ENCODE measurements around the gene OR10AD1.

The OR10AD1 gene

DNA sequence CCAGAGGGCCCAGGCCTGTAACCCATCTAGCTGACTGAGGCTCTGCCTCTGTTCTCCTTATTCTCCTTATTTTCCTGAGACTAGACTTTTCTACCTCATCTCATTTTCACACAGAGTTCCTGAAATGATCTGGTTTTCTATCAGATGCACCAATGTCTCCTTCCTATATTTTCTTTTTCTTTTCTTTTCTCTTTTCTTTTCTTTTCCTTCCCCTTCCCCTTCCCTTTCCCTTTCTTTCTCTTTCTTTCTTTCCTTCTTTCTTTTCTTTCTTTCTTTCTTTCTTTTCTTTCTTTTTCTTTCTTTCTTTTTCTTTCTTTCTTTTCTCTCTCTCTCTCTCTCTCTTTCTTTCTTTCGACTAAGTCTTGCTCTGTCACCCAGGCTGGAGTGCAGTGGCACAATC lies 22.7 kb downstream of the OR10AD1 start:
- POLR2A ChIA-PET, result no interaction called here

GRCh38 chr12:48179466-48179865 lies 23.6 kb downstream of the OR10AD1 start:
- peaks cover 11 to 39% (median 22%) of the 10 kb centered on the region in 5 experiments for H3K27me3 ChIP-seq (replicated peaks in 2 of 5; ENCODE audit: control insufficient read depth in 4 of 5, insufficient read depth in 5 of 5, low read length in 4 of 5)
- DNase-seq, result no peak
- H3K9me3 ChIP-seq (ENCODE audit: control extremely low read depth in 1 of 5, control insufficient read depth in 4 of 5, insufficient read depth in 2 of 5, low read depth in 1 of 5, low read length in 4 of 5), result no peaks in the 10 kb centered on the region
- H3K4me1 ChIP-seq (ENCODE audit: control extremely low read depth in 1 of 4, control insufficient read depth in 4 of 4, insufficient read depth in 4 of 4, low read length in 3 of 4), result peaks cover 7 to 27% (median 20%) of the 10 kb centered on the region in 4 experiments
- no peaks in the 10 kb centered on the region for H3K36me3 ChIP-seq (ENCODE audit: control insufficient read depth in 4 of 4, insufficient read depth in 4 of 4, low read length in 3 of 4)
- no peak overlapping the region for H3K27ac ChIP-seq (ENCODE audit: insufficient read depth in 1 of 2, low read depth in 1 of 2, low read length in 2 of 2, poor library complexity in 1 of 2, severe bottlenecking in 2 of 2)
- ChIA-PET POLR2A (no interaction called here), CTCF (interaction anchor here (0.6 to 1.4 kb wide), 4 partner anchors 8 to 19 kb away, joined by 3 read pairs; no protein-coding TSS in a partner anchor)
- WGBS (ENCODE audit: insufficient coverage), result 100% methylated on average over 1 of the region's 1 CpG
- H3K4me3 ChIP-seq (ENCODE audit: control insufficient read depth in 1 of 7, extremely low read depth in 1 of 7, insufficient read depth in 4 of 7, low read depth in 2 of 7, low read length in 6 of 7), result no peak overlapping the region

More for the DNA sequence above, 22.7 kb downstream of the OR10AD1 start:
- no peak for DNase-seq
- Histone ChIP-seq H3K9me3 (ENCODE audit: control extremely low read depth in 1 of 5, control insufficient read depth in 4 of 5, insufficient read depth in 2 of 5, low read depth in 1 of 5, low read length in 4 of 5) (no peaks in the 10 kb centered on the region), H3K4me3 (ENCODE audit: control insufficient read depth in 1 of 7, extremely low read depth in 1 of 7, insufficient read depth in 4 of 7, low read depth in 2 of 7, low read length in 6 of 7) (no peak overlapping the region), H3K27ac (ENCODE audit: insufficient read depth in 1 of 2, low read depth in 1 of 2, low read length in 2 of 2, poor library complexity in 1 of 2, severe bottlenecking in 2 of 2) (no peak overlapping the region), H3K4me1 (ENCODE audit: control extremely low read depth in 1 of 4, control insufficient read depth in 4 of 4, insufficient read depth in 4 of 4, low read length in 3 of 4) (peaks cover 7 to 31% (median 21%) of the 10 kb centered on the region in 4 experiments), H3K27me3 (replicated peaks in 2 of 5; ENCODE audit: control insufficient read depth in 4 of 5, insufficient read depth in 5 of 5, low read length in 4 of 5) (peaks cover 14 to 48% (median 31%) of the 10 kb centered on the region in 5 experiments), H3K36me3 (ENCODE audit: control insufficient read depth in 4 of 4, insufficient read depth in 4 of 4, low read length in 3 of 4) (no peaks in the 10 kb centered on the region)
- CTCF ChIA-PET, result interaction anchor here (0.6 to 1.4 kb wide), 3 partner anchors 9 to 168 kb away, joined by 3 read pairs; no protein-coding TSS in a partner anchor
- no CpG with 5 or more reads among the region's 1 CpG for WGBS (ENCODE audit: insufficient coverage)

DNA sequence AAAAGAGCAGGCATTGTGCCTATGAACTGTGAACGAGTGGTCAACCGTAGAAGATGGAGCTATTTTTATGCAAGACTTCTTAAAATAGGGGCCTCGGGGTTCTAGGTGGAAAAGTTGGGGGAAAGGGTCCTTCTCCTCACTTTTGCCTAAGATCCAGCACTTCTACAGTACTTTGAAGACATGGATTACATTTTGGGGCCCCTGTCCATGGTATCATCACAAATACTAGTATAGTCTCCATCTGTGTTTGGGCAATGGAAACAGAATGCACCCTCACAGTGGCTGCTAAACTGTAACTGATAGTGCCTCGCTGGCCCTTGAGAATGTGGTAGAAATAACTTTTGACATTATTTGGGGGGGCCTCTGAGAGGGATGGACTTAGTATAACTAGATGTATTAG lies 25.1 kb downstream of the OR10AD1 start:
- 100% methylated on average over 4 of the region's 4 CpGs for WGBS (ENCODE audit: insufficient coverage)
- Histone ChIP-seq H3K9me3 (ENCODE audit: control extremely low read depth in 1 of 5, control insufficient read depth in 4 of 5, insufficient read depth in 2 of 5, low read depth in 1 of 5, low read length in 4 of 5) (no peaks in the 10 kb centered on the region), H3K36me3 (ENCODE audit: control insufficient read depth in 4 of 4, insufficient read depth in 4 of 4, low read length in 3 of 4) (no peaks in the 10 kb centered on the region), H3K27ac (ENCODE audit: insufficient read depth in 1 of 2, low read depth in 1 of 2, low read length in 2 of 2, poor library complexity in 1 of 2, severe bottlenecking in 2 of 2) (no peak overlapping the region), H3K4me1 (ENCODE audit: control extremely low read depth in 1 of 4, control insufficient read depth in 4 of 4, insufficient read depth in 4 of 4, low read length in 3 of 4) (peaks cover 7 to 14% (median 9%) of the 10 kb centered on the region in 4 experiments), H3K27me3 (replicated peaks in 2 of 5; ENCODE audit: control insufficient read depth in 4 of 5, insufficient read depth in 5 of 5, low read length in 4 of 5) (peaks cover 3 to 24% (median 14%) of the 10 kb centered on the region in 5 experiments), H3K4me3 (ENCODE audit: control insufficient read depth in 1 of 7, extremely low read depth in 1 of 7, insufficient read depth in 4 of 7, low read depth in 2 of 7, low read length in 6 of 7) (no peak overlapping the region)
- no peak for DNase-seq
- CTCF ChIA-PET, result interaction anchor here (1.4 to 3.0 kb wide), 4 partner anchors 8 to 18 kb away, joined by 3 to 14 read pairs (median 4); no protein-coding TSS in a partner anchor
- POLR2A ChIA-PET, result no interaction called here

DNA sequence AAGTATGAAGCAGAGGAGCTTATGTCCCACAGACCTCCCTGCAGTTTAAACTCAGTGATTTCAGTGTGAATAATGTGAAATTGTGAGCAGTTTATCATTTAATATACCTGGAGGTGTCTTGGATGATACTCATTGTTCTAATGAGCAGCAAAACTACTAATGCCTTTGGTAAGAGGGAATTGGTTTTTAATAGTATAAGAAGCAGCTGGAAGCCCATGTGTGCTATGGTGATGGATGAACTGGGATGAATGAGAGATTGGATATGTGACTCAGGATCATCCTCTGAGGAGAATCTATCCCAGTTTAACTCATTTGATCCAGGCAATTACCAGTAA lies 26.7 kb downstream of the OR10AD1 start:
- ChIA-PET CTCF (interaction anchor here (0.7 to 3.0 kb wide), 6 partner anchors 8 to 90 kb away, joined by 3 to 14 read pairs (median 3); no protein-coding TSS in a partner anchor), POLR2A (no interaction called here)
- Histone ChIP-seq H3K27ac (ENCODE audit: insufficient read depth in 1 of 2, low read depth in 1 of 2, low read length in 2 of 2, poor library complexity in 1 of 2, severe bottlenecking in 2 of 2) (no peak overlapping the region), H3K4me1 (ENCODE audit: control extremely low read depth in 1 of 4, control insufficient read depth in 4 of 4, insufficient read depth in 4 of 4, low read length in 3 of 4) (peaks cover 0 to 6% (median 1%) of the 10 kb centered on the region in 4 experiments), H3K36me3 (ENCODE audit: control insufficient read depth in 4 of 4, insufficient read depth in 4 of 4, low read length in 3 of 4) (no peaks in the 10 kb centered on the region), H3K27me3 (replicated peaks in 2 of 5; ENCODE audit: control insufficient read depth in 4 of 5, insufficient read depth in 5 of 5, low read length in 4 of 5) (peaks cover 2 to 10% (median 7%) of the 10 kb centered on the region in 5 experiments), H3K9me3 (ENCODE audit: control extremely low read depth in 1 of 5, control insufficient read depth in 4 of 5, insufficient read depth in 2 of 5, low read depth in 1 of 5, low read length in 4 of 5) (no peaks in the 10 kb centered on the region), H3K4me3 (ENCODE audit: control insufficient read depth in 1 of 7, extremely low read depth in 1 of 7, insufficient read depth in 4 of 7, low read depth in 2 of 7, low read length in 6 of 7) (no peak overlapping the region)
- no peak for DNase-seq

- no CpG with 5 or more reads among the region's 3 CpGs for WGBS (ENCODE audit: insufficient coverage)
- Histone ChIP-seq H3K27me3 (replicated peaks in 2 of 5; ENCODE audit: control insufficient read depth in 4 of 5, insufficient read depth in 5 of 5, low read length in 4 of 5) (peaks cover 0 to 5% (median 1%) of the 10 kb centered on the region in 5 experiments), H3K4me3 (ENCODE audit: control insufficient read depth in 1 of 7, extremely low read depth in 1 of 7, insufficient read depth in 4 of 7, low read depth in 2 of 7, low read length in 6 of 7) (peak overlapping the region in 2 of 7 experiments; percentile 39 to 42), H3K36me3 (ENCODE audit: control insufficient read depth in 4 of 4, insufficient read depth in 4 of 4, low read length in 3 of 4) (no peaks in the 10 kb centered on the region), H3K27ac (ENCODE audit: insufficient read depth in 1 of 2, low read depth in 1 of 2, low read length in 2 of 2, poor library complexity in 1 of 2, severe bottlenecking in 2 of 2) (no peak overlapping the region), H3K9me3 (ENCODE audit: control extremely low read depth in 1 of 5, control insufficient read depth in 4 of 5, insufficient read depth in 2 of 5, low read depth in 1 of 5, low read length in 4 of 5) (no peaks in the 10 kb centered on the region), H3K4me1 (ENCODE audit: control extremely low read depth in 1 of 4, control insufficient read depth in 4 of 4, insufficient read depth in 4 of 4, low read length in 3 of 4) (peaks cover 0 to 6% (median 1%) of the 10 kb centered on the region in 4 experiments)
- CTCF ChIA-PET, result interaction anchor here (1.3 to 3.0 kb wide), 4 partner anchors 9 to 90 kb away, joined by 3 to 14 read pairs (median 4); no protein-coding TSS in a partner anchor
- DNase-seq, result no peak
- POLR2A ChIA-PET, result no interaction called here
These were observed 27.3 kb downstream of the OR10AD1 start for GRCh38 chr12:48175613-48176416.

- no peaks in the 10 kb centered on the region for H3K36me3 ChIP-seq (ENCODE audit: control insufficient read depth in 4 of 4, insufficient read depth in 4 of 4, low read length in 3 of 4)
- 97% methylated on average over 19 of the region's 19 CpGs for WGBS (ENCODE audit: insufficient coverage)
- H3K9me3 ChIP-seq (ENCODE audit: control extremely low read depth in 1 of 5, control insufficient read depth in 4 of 5, insufficient read depth in 2 of 5, low read depth in 1 of 5, low read length in 4 of 5), result no peaks in the 10 kb centered on the region
- no peak overlapping the region for H3K4me3 ChIP-seq (ENCODE audit: control insufficient read depth in 1 of 7, extremely low read depth in 1 of 7, insufficient read depth in 4 of 7, low read depth in 2 of 7, low read length in 6 of 7)
- DNase-seq, result no peak
- no peaks in the 10 kb centered on the region for H3K27me3 ChIP-seq (replicated peaks in 2 of 5; ENCODE audit: control insufficient read depth in 4 of 5, insufficient read depth in 5 of 5, low read length in 4 of 5)
- ChIA-PET POLR2A (no interaction called here), CTCF (interaction anchor here (1.0 to 1.4 kb wide), 4 partner anchors 8 to 86 kb away, joined by 3 to 6 read pairs (median 3); no protein-coding TSS in a partner anchor)
- no peak overlapping the region for H3K27ac ChIP-seq (ENCODE audit: insufficient read depth in 1 of 2, low read depth in 1 of 2, low read length in 2 of 2, poor library complexity in 1 of 2, severe bottlenecking in 2 of 2)
- H3K4me1 ChIP-seq (ENCODE audit: control extremely low read depth in 1 of 4, control insufficient read depth in 4 of 4, insufficient read depth in 4 of 4, low read length in 3 of 4), result no peaks in the 10 kb centered on the region
These were observed 34.1 kb downstream of the OR10AD1 start for GRCh38 chr12:48169011-48169410.

Measured in common myeloid progenitor, CD34-positive (primary cell).